ENCODE measurements around the gene KRT83. TPM values are rescaled to one million over a fixed set of nuclear protein-coding genes. Genes with fewer than 3 reads are reported as not detected.

The KRT83 gene
- total RNA-seq, 1 donor from 2014 or later, result not detected

- H3K4me3 Mint-ChIP-seq, result no peak overlapping the region
- Histone ChIP-seq H3K36me3 (no peaks in the 10 kb centered on the region), H3K27ac (no peak overlapping the region), H3K4me2 (no peak overlapping the region), H3K4me3 (no peak overlapping the region), H3F3A (ENCODE audit: low read depth) (no peaks in the 10 kb centered on the region), H3K27me3 (no peaks in the 10 kb centered on the region), H3K79me2 (ENCODE audit: low read depth) (no peaks in the 10 kb centered on the region), H4K20me1 (ENCODE audit: low read depth) (no peaks in the 10 kb centered on the region), H3K9me3 (ENCODE audit: low read depth) (no peaks in the 10 kb centered on the region), H3K4me1 (no peaks in the 10 kb centered on the region), H3K9ac (no peak overlapping the region), H2AFZ (replicated peaks) (no peak overlapping the region)
- no peak for DNase-seq (ENCODE audit: low spot score)
- H3K27me3 Mint-ChIP-seq (ENCODE audit: insufficient read depth, low read depth), result peaks cover 11% of the 10 kb centered on the region
- H3K27ac Mint-ChIP-seq, result no peak overlapping the region
- TF ChIP-seq CTCF (IDR thresholded peaks at IDR 0.05) (peak; percentile 48), EZH2phosphoT487 (IDR thresholded peaks at IDR 0.05) (no peak)
- no peaks in the 10 kb centered on the region for H3K36me3 Mint-ChIP-seq
- H3K4me1 Mint-ChIP-seq, result peaks cover 15% of the 10 kb centered on the region
- H3K9me3 Mint-ChIP-seq, result no peaks in the 10 kb centered on the region
These were observed 41.0 kb upstream of the KRT83 start for GRCh38 chr12:52362118-52362726.

- Histone ChIP-seq H3K79me2 (ENCODE audit: low read depth) (no peaks in the 10 kb centered on the region), H2AFZ (replicated peaks) (no peak overlapping the region), H3K4me3 (no peak overlapping the region), H3K4me2 (no peak overlapping the region), H3F3A (ENCODE audit: low read depth) (no peaks in the 10 kb centered on the region), H3K9me3 (ENCODE audit: low read depth) (no peaks in the 10 kb centered on the region), H4K20me1 (ENCODE audit: low read depth) (no peaks in the 10 kb centered on the region), H3K27ac (no peak overlapping the region), H3K4me1 (no peaks in the 10 kb centered on the region), H3K27me3 (no peaks in the 10 kb centered on the region), H3K36me3 (no peaks in the 10 kb centered on the region), H3K9ac (no peak overlapping the region)
- TF ChIP-seq CTCF (IDR thresholded peaks at IDR 0.05), result no peak
- TF ChIP-seq EZH2 (IDR thresholded peaks at IDR 0.05), result no peak
- TF ChIP-seq EZH2phosphoT487 (IDR thresholded peaks at IDR 0.05), result no peak
- Mint-ChIP-seq H3K4me3 (no peak overlapping the region), H3K27ac (no peak overlapping the region), H3K4me1 (peaks cover 15% of the 10 kb centered on the region), H3K27me3 (ENCODE audit: insufficient read depth, low read depth) (peaks cover 11% of the 10 kb centered on the region), H3K36me3 (no peaks in the 10 kb centered on the region), H3K9me3 (no peaks in the 10 kb centered on the region)
- DNase-seq (ENCODE audit: low spot score), result no peak
These were observed 40.4 kb upstream of the KRT83 start for GRCh38 chr12:52361553-52361952.

DNA sequence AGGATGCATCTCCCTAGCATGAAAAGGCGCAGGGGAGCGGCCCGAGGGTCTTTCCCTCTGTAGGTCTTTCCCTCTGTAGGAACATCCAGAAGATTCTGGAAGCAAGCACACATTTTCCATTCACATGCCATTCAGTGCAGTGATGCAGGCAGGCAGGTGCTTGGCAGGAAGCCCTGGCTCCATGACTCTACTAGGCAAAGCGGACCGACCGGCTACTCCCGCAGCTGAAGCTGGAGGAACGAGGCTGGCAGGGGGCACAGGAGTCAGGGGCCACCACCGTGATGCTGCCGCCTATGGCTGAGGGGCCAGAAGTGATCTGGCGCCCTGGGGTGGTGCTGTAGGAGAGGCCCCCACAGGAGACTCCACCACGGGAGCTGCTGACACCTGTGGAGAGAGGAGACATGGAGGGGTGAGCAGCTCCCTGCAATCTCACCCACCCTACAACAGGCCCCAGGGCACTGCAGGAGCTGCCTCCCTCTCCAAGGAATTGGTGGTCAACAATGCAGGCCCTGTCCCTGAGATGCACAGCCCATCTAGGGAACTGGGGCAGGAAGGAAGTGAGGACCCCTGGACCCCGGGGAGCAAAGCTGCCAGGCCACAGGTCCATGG is 39.6 kb upstream of the KRT83 start:
- Histone ChIP-seq H3K4me1 (no peaks in the 10 kb centered on the region), H2AFZ (replicated peaks) (no peak overlapping the region), H3K27me3 (no peaks in the 10 kb centered on the region), H3K27ac (no peak overlapping the region), H3K79me2 (ENCODE audit: low read depth) (no peaks in the 10 kb centered on the region), H3K36me3 (no peaks in the 10 kb centered on the region), H4K20me1 (ENCODE audit: low read depth) (no peaks in the 10 kb centered on the region), H3K4me3 (no peak overlapping the region), H3K9ac (no peak overlapping the region), H3K4me2 (no peak overlapping the region), H3F3A (ENCODE audit: low read depth) (no peaks in the 10 kb centered on the region), H3K9me3 (ENCODE audit: low read depth) (no peaks in the 10 kb centered on the region)
- Mint-ChIP-seq H3K4me3 (no peak overlapping the region), H3K27me3 (ENCODE audit: insufficient read depth, low read depth) (peaks cover 13% of the 10 kb centered on the region), H3K4me1 (peaks cover 15% of the 10 kb centered on the region), H3K36me3 (no peaks in the 10 kb centered on the region), H3K27ac (no peak overlapping the region), H3K9me3 (no peaks in the 10 kb centered on the region)
- TF ChIP-seq CTCF (IDR thresholded peaks at IDR 0.05), result no peak
- no peak for TF ChIP-seq EZH2 (IDR thresholded peaks at IDR 0.05)
- TF ChIP-seq EZH2phosphoT487 (IDR thresholded peaks at IDR 0.05), result no peak
- DNase-seq (ENCODE audit: low spot score), result no peak
